Measurements from ENCODE around the gene CDHR3.
"Not testable (repeated sequence)": the region's sequence is repeated elsewhere in the genome, so short reads cannot be mapped to it uniquely, and the experiment has no call there.

CDHR3 gene

GRCh38 chr7:106001196-106001595 lies 38.1 kb downstream of the CDHR3 start:
- DNase-seq, result no peak

DNA sequence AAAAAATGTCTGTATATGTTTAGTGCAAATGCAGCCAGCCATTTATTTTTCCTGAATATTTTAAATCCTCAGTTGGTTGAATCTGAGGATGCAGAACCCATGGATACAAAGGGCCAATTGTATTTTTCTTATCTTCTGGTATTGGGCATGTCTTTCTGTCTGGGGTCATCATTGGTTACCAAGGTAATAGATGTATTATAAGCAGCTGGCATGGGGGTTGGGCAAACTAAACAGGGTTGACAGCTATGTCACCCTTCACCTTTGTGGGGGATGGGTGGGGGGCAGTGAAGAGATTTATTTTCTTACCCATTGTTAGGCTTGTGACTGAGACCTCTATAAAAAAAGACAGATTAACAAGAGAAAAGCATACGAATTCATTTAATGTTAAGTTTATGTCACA lies 38.8 kb downstream of the CDHR3 start:
- DNase-seq, result no peak

DNA sequence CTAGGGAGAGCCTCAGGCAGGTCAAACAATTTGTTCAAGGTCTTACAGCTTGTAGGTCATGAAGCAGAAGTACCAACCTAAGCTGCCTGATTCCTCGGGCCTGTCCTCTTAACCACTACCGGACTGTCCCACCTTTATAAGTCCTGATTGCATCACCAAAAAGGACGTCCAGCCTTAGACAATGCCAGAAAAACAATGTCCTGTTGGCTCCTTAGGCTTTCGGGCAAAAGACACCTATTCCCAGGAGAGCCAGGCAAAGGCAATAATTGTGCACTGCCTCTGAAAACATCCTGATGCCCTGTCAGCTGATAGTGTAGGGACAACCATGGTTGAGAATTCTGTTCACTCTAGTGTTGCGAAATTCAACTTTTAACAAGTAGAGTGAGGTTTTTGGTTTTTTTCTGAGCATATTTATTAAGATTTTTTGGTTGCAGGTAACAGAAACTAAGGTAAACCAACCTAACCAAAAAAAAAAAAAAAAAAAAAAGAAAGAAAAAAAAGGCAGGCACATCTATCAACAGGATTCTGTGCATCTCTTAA lies 40.5 kb downstream of the CDHR3 start:
- no peak for DNase-seq

DNA sequence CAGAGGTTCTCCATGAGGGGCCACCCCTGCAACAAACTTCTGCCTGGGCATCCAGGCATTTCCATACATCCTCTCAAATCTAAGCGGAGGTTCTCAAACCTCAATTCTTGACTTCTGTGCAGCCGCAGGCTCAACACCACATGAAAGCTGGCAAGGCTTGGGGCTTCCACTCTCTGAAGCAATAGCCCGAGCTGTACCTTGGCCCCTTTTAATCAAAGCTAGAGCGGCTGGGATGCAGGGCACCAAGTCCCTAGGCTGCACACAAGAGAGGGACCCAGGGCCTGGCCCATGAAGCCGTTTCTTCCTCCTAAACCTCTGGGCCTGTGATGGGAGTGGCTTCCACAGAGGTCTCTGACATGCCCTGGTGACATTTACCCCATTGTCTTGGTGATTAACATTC lies 43.8 kb downstream of the CDHR3 start:
- DNase-seq, result no peak

GRCh38 chr7:106007796-106008195 lies 44.7 kb downstream of the CDHR3 start:
- not testable (repeated sequence) for DNase-seq

DNA sequence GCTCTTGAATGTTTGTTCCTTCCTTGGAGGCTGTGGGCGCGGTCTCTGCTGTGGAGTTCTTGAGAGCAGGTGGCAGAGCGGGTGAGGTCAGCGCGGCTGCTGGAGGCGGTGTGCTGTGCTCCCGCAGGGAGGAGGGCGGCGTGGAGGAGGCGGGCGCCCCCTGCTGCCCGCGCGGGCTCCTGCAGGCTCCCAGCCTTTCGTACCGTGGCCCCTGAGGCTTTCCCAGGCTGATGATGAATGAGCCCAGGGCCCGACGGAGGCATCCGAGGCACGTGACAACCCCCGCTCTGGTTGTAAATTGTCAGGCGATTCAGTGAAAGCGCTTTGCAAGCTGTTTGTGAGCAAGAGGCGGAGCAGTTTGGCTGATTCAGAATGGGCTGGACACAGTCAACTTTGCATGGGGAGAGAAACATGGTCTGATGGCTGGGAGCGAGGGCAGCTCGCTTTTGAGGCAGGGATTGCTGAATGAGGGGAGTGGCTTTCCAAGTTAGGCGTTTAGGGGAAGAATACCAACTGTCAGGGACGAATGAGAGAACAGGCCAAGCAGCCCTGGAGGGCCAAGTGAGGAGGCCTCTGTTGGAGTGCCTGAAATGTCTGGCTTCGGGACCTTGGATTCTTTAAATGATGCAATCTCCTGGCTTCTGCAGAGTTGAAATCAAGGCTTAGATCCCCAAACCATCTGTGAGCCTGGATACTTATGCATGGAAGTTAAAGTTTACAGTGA lies 46.6 kb downstream of the CDHR3 start:
- DNase-seq, result peak; percentile 52 to 59 (median 56)

DNA sequence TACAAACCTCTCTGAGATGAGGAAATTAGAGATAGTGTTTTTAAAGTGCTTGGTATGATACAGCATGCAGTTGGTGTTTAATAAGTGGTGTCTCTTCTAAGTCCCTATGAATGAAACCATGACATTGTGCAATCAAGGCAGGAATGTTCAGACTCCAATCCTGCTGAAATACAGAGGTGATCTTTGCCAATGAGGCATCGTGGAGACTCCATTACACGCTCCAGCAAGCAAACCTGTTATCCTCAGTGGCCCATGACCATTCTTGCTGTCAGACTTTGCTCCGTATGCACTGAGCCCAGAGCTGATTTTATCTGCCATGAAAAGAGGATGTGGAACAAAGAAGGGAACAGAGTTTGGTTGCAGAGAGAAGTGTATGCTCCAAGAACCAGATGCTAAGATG lies 47.3 kb downstream of the CDHR3 start:
- no peak for DNase-seq

GRCh38 chr7:106010866-106011265 lies 47.8 kb downstream of the CDHR3 start:
- no peak for DNase-seq

DNA sequence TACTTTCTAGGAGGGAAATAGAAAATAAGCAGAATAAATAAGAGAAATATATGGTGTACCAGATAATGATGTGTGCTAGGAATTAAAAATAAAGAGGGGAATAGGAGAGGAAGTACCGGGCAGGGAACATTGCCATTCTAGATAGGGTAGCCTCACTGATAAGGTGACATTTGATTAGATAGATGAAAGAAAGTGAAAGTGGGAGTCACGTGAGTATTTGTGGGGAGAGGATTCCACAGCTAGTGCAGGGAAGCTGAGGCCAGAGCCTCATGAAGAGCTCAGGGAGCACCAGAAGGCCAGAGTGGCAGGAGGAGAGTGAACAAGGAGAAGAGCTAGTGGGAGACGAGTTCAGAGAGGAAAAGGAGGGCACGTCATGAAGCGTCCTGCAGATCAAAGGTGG lies 49.1 kb downstream of the CDHR3 start:
- no peak for DNase-seq

GRCh38 chr7:106012935-106013439 lies 49.9 kb downstream of the CDHR3 start:
- no peak for DNase-seq

- DNase-seq, result no peak
Measured at GRCh38 chr7:106015381-106016218, 52.5 kb downstream of the CDHR3 start.

- DNase-seq, result no peak
Measured at GRCh38 chr7:106016331-106016730, 53.3 kb downstream of the CDHR3 start.

- no peak for DNase-seq
Measured at GRCh38 chr7:106017657-106018056, 54.6 kb downstream of the CDHR3 start.

DNA sequence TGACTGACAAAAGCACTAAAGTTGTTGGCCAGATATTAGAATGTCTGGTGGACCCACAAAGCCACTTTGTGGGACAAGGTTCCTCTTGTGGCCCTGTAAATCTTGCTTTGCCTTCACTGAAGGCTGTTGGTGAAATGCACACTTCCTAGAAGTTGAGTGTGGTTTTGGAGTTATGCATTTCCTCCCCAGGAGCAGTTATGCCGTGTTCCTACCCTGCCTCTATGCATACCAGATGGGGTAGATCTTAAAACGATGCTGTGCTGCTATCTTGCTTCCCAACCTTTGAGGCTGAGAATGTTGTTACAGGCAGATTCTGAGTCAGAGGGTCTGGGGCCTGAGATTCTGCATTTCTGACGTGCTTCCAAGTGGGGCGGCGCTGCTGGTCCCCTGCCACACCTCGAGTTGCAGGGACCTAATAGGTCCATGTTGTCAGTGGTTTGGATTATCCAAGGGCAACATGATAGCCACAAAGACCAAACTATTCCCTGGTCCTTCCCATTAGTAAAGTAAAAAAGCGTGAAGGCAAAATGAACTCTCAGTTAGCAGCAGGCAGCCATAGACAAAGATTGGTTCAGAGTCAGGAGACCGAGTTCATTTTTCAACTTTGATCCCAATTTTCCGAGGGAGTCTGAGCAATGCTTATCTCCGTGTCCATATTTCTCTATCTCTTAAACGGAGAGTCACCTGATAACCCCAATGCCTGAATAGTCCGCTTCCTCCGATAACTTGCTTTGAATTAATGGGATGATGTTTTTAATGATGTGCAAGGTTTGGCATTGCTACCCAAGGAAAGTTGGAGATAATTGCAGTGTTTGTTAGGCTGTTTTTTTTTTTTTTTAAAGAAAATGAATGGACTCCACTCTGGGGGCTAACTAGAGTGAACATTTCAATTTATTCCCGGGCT lies 55.8 kb downstream of the CDHR3 start:
- no peak for DNase-seq

GRCh38 chr7:106019470-106019820 lies 56.4 kb downstream of the CDHR3 start:
- no peak for DNase-seq

DNA sequence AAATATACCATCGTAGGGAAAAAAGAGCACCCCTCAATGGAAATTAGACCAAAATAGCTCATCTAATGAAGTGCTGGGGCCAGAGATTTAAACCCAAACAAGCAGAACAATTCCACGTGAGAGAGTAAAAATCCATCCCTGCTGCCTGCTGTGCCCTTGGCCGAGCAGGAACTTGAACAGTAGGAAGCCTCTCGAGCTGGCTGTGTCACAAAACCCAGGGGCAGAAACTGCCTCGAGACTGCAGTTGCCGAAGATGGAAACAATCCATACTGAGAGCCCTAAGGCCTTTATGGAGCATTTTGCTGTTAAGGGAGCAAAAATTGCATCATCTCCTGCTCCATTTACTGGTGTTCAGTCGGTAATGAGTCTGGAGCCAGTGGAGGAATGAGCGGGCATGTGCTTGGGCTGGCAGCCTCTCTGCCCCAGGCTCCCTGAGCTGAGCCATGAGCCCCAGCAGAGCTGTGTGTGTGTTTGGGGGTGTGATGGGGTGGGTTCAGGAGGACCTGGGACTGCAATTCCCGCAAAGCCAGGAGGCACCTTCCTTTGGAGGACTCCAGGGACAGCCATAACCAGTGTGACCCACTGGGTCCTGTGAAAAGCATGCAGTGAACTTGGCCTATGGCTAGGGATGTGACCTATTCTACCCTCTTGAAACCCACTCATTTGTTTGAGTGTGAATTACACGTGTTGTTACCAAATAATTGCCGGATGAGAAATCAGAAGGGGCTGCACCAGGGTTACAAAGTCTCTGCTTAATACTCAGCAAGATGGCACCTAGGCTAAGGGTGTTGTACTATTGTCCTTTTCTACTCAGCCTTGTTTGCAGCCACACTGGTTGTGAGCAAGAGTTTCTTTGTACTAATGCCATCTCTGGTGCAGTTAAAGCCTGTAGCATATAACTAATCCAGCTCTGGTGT lies 58.3 kb downstream of the CDHR3 start:
- no peak for DNase-seq

- peak in 2 of 4 experiments; percentile 24 to 31 for DNase-seq
Measured at GRCh38 chr7:106022193-106022821, 59.2 kb downstream of the CDHR3 start.

DNA sequence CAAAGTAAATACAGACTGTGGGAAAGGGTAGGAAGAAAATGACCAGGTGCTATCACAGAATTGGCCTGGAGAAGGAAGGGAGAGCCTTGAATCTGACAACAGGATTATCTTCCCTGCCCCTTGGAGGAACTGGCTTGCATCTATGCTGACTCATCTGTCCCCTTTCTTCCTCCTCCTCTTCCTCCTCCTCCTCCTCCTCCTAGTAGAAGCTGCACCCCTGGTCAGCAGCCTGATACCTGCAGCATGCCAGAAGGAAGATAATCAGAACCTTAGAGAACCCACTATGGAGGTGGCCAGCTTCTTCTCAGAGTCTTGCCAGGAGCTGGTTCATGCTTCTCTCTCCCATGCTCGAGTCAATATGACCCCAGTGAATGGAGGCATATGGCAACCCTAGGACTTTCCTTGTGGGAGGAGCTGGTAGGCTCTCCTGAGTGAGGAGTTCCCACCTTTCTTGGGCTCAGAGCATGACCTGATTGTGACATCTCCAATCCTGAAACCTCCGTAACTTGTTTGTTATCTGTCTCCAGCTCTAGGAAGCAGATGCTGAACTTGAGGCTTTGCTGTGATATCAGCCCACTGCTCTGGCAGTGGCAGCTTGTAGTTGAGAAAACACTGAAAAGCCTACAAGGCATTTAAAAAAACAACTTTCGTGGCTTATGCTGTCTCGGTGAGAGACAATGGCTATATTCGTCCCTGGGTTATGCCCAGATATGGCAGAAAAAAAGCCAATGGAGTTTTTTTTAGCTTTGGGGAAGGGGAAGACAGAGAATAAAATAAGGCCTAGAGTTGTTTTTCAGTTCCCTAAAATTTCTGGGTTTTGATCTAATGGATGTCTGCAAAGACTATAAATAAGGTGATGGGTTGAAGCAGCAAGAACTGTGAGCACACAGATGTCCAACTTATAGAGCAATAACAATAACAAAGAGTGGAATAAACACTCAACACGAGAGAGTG lies 60.6 kb downstream of the CDHR3 start:
- no peak for DNase-seq

- DNase-seq, result no peak
Measured at GRCh38 chr7:106026101-106026500, 63.0 kb downstream of the CDHR3 start.

DNA sequence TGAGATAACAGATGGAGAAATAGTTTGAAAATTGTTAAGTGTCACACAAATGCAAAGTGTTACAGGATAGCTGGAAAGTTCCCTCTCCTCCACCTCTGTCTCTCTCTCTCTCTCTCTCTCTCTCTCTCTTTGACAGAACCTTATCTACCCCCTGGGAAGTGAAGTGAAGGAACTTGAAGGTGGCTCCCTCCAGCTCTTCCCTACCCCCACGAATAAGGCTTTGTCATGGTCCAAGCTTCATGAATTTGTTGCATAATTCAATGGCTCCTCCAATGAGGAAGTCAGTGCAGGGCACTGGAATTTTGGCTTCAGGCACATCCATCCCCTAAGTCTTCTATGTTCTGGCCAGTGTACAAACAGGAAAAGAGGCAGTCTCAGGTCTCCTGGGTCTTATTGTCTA lies 66.4 kb downstream of the CDHR3 start:
- DNase-seq, result no peak

Data from activated CD4-positive, CD25-positive, alpha-beta regulatory T cell (primary cell).